ENCODE data around the gene EIF2AK3. TPM values are rescaled to one million over a fixed set of nuclear protein-coding genes. Genes with fewer than 3 reads are reported as not detected.

The EIF2AK3 gene
- total and polyA plus RNA-seq, 2 of the 4 experiments (the other 2 are of a cell fraction): 7.9 to 22.8 TPM

DNA sequence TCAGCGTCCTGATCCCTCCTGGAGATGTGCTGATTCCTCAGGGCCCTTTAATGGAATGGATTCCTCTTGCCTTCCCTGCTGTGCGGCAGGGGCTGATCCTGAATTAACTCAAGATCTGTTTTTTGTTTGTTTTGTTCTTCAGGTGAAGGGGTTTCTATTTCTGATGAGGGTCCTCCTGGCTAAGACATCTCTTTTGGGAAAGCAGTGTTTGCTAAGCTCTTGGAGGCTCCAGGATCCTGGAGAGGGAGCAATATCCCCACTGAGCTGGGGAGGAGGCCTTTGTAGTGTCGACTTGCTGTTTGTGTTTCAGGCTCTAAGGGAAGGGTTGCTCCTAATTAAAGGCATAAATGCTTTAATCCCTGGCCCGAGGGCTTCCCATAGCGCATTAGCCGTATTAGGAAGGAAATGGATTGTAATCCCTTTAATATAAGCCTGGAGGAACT lies 109.5 kb downstream of the EIF2AK3 start:
- no peak for TF ChIP-seq SMC3 (IDR thresholded peaks at IDR 0.05; ENCODE audit: low read depth, low read length)
- TF ChIP-seq RAD21 (IDR thresholded peaks at IDR 0.05; ENCODE audit: low read length): no peak
- TF ChIP-seq RFX5 (IDR thresholded peaks at IDR 0.05; ENCODE audit: low read depth, low read length): no peak
- Histone ChIP-seq H3K18ac (ENCODE audit: low read depth, low read length) (no peak overlapping the region), H2BK15ac (ENCODE audit: low read depth, low read length) (no peak overlapping the region), H3K9me1 (ENCODE audit: insufficient read depth, low read length) (no peaks in the 10 kb centered on the region), H2BK120ac (ENCODE audit: low read depth, low read length) (no peak overlapping the region), H2BK5ac (ENCODE audit: low read depth, low read length, poor library complexity, severe bottlenecking) (no peak overlapping the region), H3K4me1 (ENCODE audit: control insufficient read depth, insufficient read depth, low read length) (no peaks in the 10 kb centered on the region), H3K27ac (ENCODE audit: insufficient read depth, low read length) (no peak overlapping the region), H3K14ac (replicated peaks; ENCODE audit: low read depth, low read length) (no peak overlapping the region), H3K4ac (ENCODE audit: low read depth, low read length) (no peak overlapping the region), H4K20me1 (ENCODE audit: insufficient read depth, low read length) (no peaks in the 10 kb centered on the region), H4K5ac (ENCODE audit: low read depth, low read length) (no peak overlapping the region), H3K36me3 (ENCODE audit: control insufficient read depth, insufficient read depth, low read length) (no peaks in the 10 kb centered on the region), H3K23ac (ENCODE audit: low read depth, low read length) (no peak overlapping the region), H2AK5ac (ENCODE audit: low read depth, low read length) (no peak overlapping the region), H3K4me3 (ENCODE audit: insufficient read depth, low read depth, low read length) (no peak overlapping the region), H2BK20ac (ENCODE audit: low read depth, low read length) (no peak overlapping the region), H2AK9ac (replicated peaks; ENCODE audit: low read depth, low read length, poor library complexity) (no peak overlapping the region), H3K9ac (ENCODE audit: low read depth, low read length) (no peak overlapping the region), H3K4me2 (ENCODE audit: low read depth, low read length) (no peak overlapping the region), H3K9me3 (ENCODE audit: control insufficient read depth, insufficient read depth, low read length) (no peaks in the 10 kb centered on the region), H4K91ac (ENCODE audit: insufficient read depth, low read depth, low read length) (no peak overlapping the region), H3K56ac (ENCODE audit: extremely low read depth, insufficient read depth, low read length) (no peak overlapping the region), H3K79me1 (ENCODE audit: low read depth in 1 of 2, low read length in 2 of 2) (no peaks in the 10 kb centered on the region), H3K27me3 (ENCODE audit: control insufficient read depth, insufficient read depth, low read length) (peaks cover 11% of the 10 kb centered on the region), H4K8ac (ENCODE audit: low read depth in 2 of 2, low read length in 2 of 2) (no peak overlapping the region), H2AFZ (replicated peaks; ENCODE audit: low read length, poor library complexity) (no peak overlapping the region)
- no TSS peak for BruUV-seq (replicated peaks)
- ChIA-PET CTCF (no interaction called here), POLR2A (ENCODE audit: unreplicated experiment) (no interaction called here)
- in situ Hi-C loops (cut with MboI; ENCODE audit: low sequenced_read_pairs): no loop called here
- intact Hi-C loops (cut with micrococcal nuclease): no loop called here
- dilution Hi-C loops (cut with HindIII; ENCODE audit: low sequenced_read_pairs, unreplicated experiment): no loop called here
- WGBS, 2 experiments (ENCODE audit: extremely low coverage in 2 of 2, insufficient read length in 1 of 2): no CpG with 5 or more reads among the region's 6 CpGs
- no peak for ATAC-seq (ENCODE audit: low read depth)
- DNase-seq: no peak

Other genes starting within 250 kb of the EIF2AK3 start
- gene FOXI3, start 174.8 kb downstream of the EIF2AK3 start, total RNA-seq (2012; rRNA removed): not detected in 2 replicates
- gene FOXI3, start 174.8 kb downstream of the EIF2AK3 start, polyA plus RNA-seq (2012; rRNA removed): not detected in 2 replicates
- 4.1 and 4.7 TPM in 2 replicates for gene RPIA, start 64.2 kb upstream of the EIF2AK3 start, total RNA-seq (2012; rRNA removed)
- gene RPIA, start 64.2 kb upstream of the EIF2AK3 start, polyA plus RNA-seq (2012; rRNA removed): 8.6 and 9.8 TPM in 2 replicates